ENCODE measurements around the gene FLNB.

Gene FLNB

GRCh38 chr3:58010562-58010961 is 2.3 kb downstream of the FLNB start:
- FAIRE-seq: no peak

GRCh38 chr3:58011580-58011979 is 3.4 kb downstream of the FLNB start:
- no peak for FAIRE-seq

- FAIRE-seq: no peak
Measured at GRCh38 chr3:58012302-58012701, 4.1 kb downstream of the FLNB start.

- FAIRE-seq: no peak
Measured at GRCh38 chr3:58013099-58013498, 4.9 kb downstream of the FLNB start.

- no peak for FAIRE-seq
Measured at GRCh38 chr3:58013973-58014649, 5.9 kb downstream of the FLNB start.

- FAIRE-seq: no peak
Measured at GRCh38 chr3:58015520-58015915, 7.3 kb downstream of the FLNB start.

- FAIRE-seq: no peak
Measured at GRCh38 chr3:58016710-58017109, 8.5 kb downstream of the FLNB start.

- FAIRE-seq: no peak
Measured at GRCh38 chr3:58018892-58019742, 10.9 kb downstream of the FLNB start.

GRCh38 chr3:58020783-58021071 is 12.5 kb downstream of the FLNB start:
- FAIRE-seq: no peak

GRCh38 chr3:58021072-58021959 is 13.1 kb downstream of the FLNB start:
- FAIRE-seq: no peak

GRCh38 chr3:58021962-58022361 is 13.7 kb downstream of the FLNB start:
- FAIRE-seq: no peak

- FAIRE-seq: no peak
Measured at GRCh38 chr3:58022490-58022889, 14.3 kb downstream of the FLNB start.

GRCh38 chr3:58023531-58023930 is 15.3 kb downstream of the FLNB start:
- no peak for FAIRE-seq

GRCh38 chr3:58025406-58025805 is 17.2 kb downstream of the FLNB start:
- FAIRE-seq: no peak

GRCh38 chr3:58025837-58026569 is 17.8 kb downstream of the FLNB start:
- no peak for FAIRE-seq

- no peak for FAIRE-seq
Measured at GRCh38 chr3:58026598-58026997, 18.4 kb downstream of the FLNB start.

GRCh38 chr3:58027704-58028317 is 19.6 kb downstream of the FLNB start:
- FAIRE-seq: no peak

- FAIRE-seq: no peak
Measured at GRCh38 chr3:58028902-58029301, 20.7 kb downstream of the FLNB start.

- FAIRE-seq: no peak
Measured at GRCh38 chr3:58029842-58030584, 21.8 kb downstream of the FLNB start.

- no peak for FAIRE-seq
Measured at GRCh38 chr3:58032186-58032585, 24.0 kb downstream of the FLNB start.

- FAIRE-seq: no peak
Measured at GRCh38 chr3:58034738-58035523, 26.7 kb downstream of the FLNB start.

Measured in TTC549 (cell line).